Gastroesophageal sphincter (tissue), 4 donors: ENCODE measurements around the gene CAMSAP1. TPM values are rescaled to one million over a fixed set of nuclear protein-coding genes. Genes with fewer than 3 reads are reported as not detected.

Source experiments
- ATAC-seq: fragments of 150-250 bp; one replicate; pipeline ENCODE4 v1.9.1; 2016; ENCODE audit warnings: mild to moderate bottlenecking, moderate library complexity
- H3K27ac ChIP-seq, 4 donors: fragments of 200-600 bp; sonication (generic) in 3 of 4; 1 replicate in 3 of 4; 2 replicates in 1 of 4; pipeline ENCODE4 v1.5.1; 2016 to 2019
- H3K27me3 ChIP-seq: fragments of 200-600 bp; sonication (generic); one replicate; pipeline ENCODE4 v1.5.1; 2019
- H3K36me3 ChIP-seq, 2 donors: fragments of 200-600 bp; sonication (generic); one replicate each; pipeline ENCODE4 v1.5.1; 2019; ENCODE audit warnings: control low read depth in 1 of 2
- H3K4me1 ChIP-seq, 3 donors: fragments of 200-600 bp; sonication (generic); 1 replicate in 2 of 3; 2 replicates in 1 of 3; pipeline ENCODE4 v1.5.1; 2016 to 2019; ENCODE audit warnings: control low read depth in 2 of 3
- H3K4me3 ChIP-seq, 2 donors: fragments of 200-600 bp; sonication (generic); one replicate each; pipeline ENCODE4 v1.5.1; 2019; ENCODE audit warnings: mild to moderate bottlenecking in 1 of 2, moderate library complexity in 1 of 2
- H3K9me3 ChIP-seq, 3 donors: fragments of 200-600 bp; sonication (generic); one replicate each; pipeline ENCODE4 v1.5.1; 2017 to 2019; ENCODE audit warnings: control low read depth in 2 of 3
- CTCF ChIP-seq, 4 experiments: fragments of 200-600 bp in 2 of 4; fragments of 450-650 bp in 2 of 4; sonication (generic) in 1 of 4; IDR thresholded peaks; one replicate each; pipeline ENCODE4 v1.5.1; 2017 to 2019; ENCODE audit warnings: antibody characterized with exemption in 4 of 4, mild to moderate bottlenecking in 2 of 4, moderate library complexity in 2 of 4
- EP300 ChIP-seq: sonication (generic); formaldehyde crosslinking; IDR thresholded peaks from one replicate; pipeline ENCODE4 v1.6.1; 2017; ENCODE audit warnings: antibody characterized with exemption, mild to moderate bottlenecking
- POLR2A ChIP-seq, 2 donors: fragments of 450-650 bp; IDR thresholded peaks; one replicate each; pipeline ENCODE4 v1.6.1; 2017; ENCODE audit warnings: antibody characterized with exemption in 2 of 2, mild to moderate bottlenecking in 2 of 2, moderate library complexity in 1 of 2
- POLR2AphosphoS5 ChIP-seq: sonication (generic); formaldehyde crosslinking; IDR thresholded peaks from one replicate; pipeline ENCODE4 v1.6.1; 2017; ENCODE audit warnings: antibody characterized with exemption
- WGBS, 2 donors: methylation state at CpG; one replicate each; pipeline ENCODE4 v1.1.5; 2018; ENCODE audit warnings: low coverage in 1 of 2; 5-methylcytosine and 5-hydroxymethylcytosine counted together
- total RNA-seq, 4 donors: library from RNA; depleted of rRNA; stranded (reverse); fragments of >200 nt; gene quantifications; one replicate each; pipeline ENCODE4 v1.1.0, GENCODE V29; 2016

The CAMSAP1 gene
- total RNA-seq, 4 donors from 2014 or later = 27.5 to 49.2 (median 28.2) TPM

- H3K4me3 ChIP-seq = no peak overlapping the region
- no peak for TF ChIP-seq EP300
- no peak for TF ChIP-seq POLR2AphosphoS5
- TF ChIP-seq CTCF (IDR thresholded peaks at IDR 0.05) = no peak
- no peak for TF ChIP-seq POLR2A (IDR thresholded peaks at IDR 0.05)
- whole genome bisulfite sequencing, 2 donors = 76 to 95% methylated on average over 9 to 11 of the region's 25 CpGs
- H3K4me1 ChIP-seq = no peaks in the 10 kb centered on the region
- H3K9me3 ChIP-seq = peaks cover 0 to 13% (median 0%) of the 10 kb centered on the region in 3 donors
- ATAC-seq = no peak
- H3K27ac ChIP-seq = no peak overlapping the region
- no peaks in the 10 kb centered on the region for H3K27me3 ChIP-seq
- peaks cover 0 to 74% of the 10 kb centered on the region in 2 donors for H3K36me3 ChIP-seq
These were observed 81.7 kb downstream of the CAMSAP1 start for GRCh38 chr9:135825435-135826187.

- 93 to 100% methylated on average over 2 to 10 of the region's 12 CpGs for WGBS, 2 donors
- no peak overlapping the region for H3K4me3 ChIP-seq
- H3K9me3 ChIP-seq = no peaks in the 10 kb centered on the region
- H3K27me3 ChIP-seq = no peaks in the 10 kb centered on the region
- ATAC-seq = no peak
- no peak overlapping the region for H3K27ac ChIP-seq
- H3K36me3 ChIP-seq = peaks cover 0 to 83% of the 10 kb centered on the region in 2 donors
- TF ChIP-seq CTCF (IDR thresholded peaks at IDR 0.05) (no peak), POLR2A (IDR thresholded peaks at IDR 0.05) (no peak), POLR2AphosphoS5 (no peak)
- H3K4me1 ChIP-seq = no peaks in the 10 kb centered on the region
These were observed 84.3 kb downstream of the CAMSAP1 start for GRCh38 chr9:135823036-135823435.

GRCh38 chr9:135822374-135822755, 85.0 kb downstream of the CAMSAP1 start:
- Histone ChIP-seq H3K4me1 (no peaks in the 10 kb centered on the region), H3K4me3 (no peak overlapping the region), H3K27ac (no peak overlapping the region), H3K27me3 (no peaks in the 10 kb centered on the region), H3K36me3 (peaks cover 0 to 88% of the 10 kb centered on the region in 2 donors), H3K9me3 (no peaks in the 10 kb centered on the region)
- TF ChIP-seq POLR2AphosphoS5 = no peak
- no peak for TF ChIP-seq EP300
- TF ChIP-seq CTCF (IDR thresholded peaks at IDR 0.05) = no peak
- ATAC-seq = no peak
- 90% methylated on average over 2 of the region's 18 CpGs; no CpG with 5 or more reads in 1 of the 2 donors for WGBS, 2 donors

- Histone ChIP-seq H3K4me3 (no peak overlapping the region), H3K27ac (no peak overlapping the region), H3K27me3 (no peaks in the 10 kb centered on the region), H3K36me3 (peaks cover 0 to 93% of the 10 kb centered on the region in 2 donors), H3K9me3 (no peaks in the 10 kb centered on the region), H3K4me1 (no peaks in the 10 kb centered on the region)
- TF ChIP-seq EP300 = no peak
- TF ChIP-seq CTCF (IDR thresholded peaks at IDR 0.05) = no peak
- no peak for TF ChIP-seq POLR2A (IDR thresholded peaks at IDR 0.05)
- no peak for TF ChIP-seq POLR2AphosphoS5
- ATAC-seq = no peak
- WGBS, 2 donors = 94% methylated on average over 3 of the region's 27 CpGs; no CpG with 5 or more reads in 1 of the 2 donors
These were observed 85.5 kb downstream of the CAMSAP1 start for GRCh38 chr9:135821733-135822373.

- ATAC-seq = no peak
These were observed 86.2 kb downstream of the CAMSAP1 start for GRCh38 chr9:135821116-135821515.

More at GRCh38 chr9:135821116-135821515, 86.2 kb downstream of the CAMSAP1 start:
- 100% methylated on average over 1 of the region's 20 CpGs; no CpG with 5 or more reads in 1 of the 2 donors for WGBS, 2 donors
- no peaks in the 10 kb centered on the region for H3K27me3 ChIP-seq
- H3K36me3 ChIP-seq = peaks cover 0 to 96% of the 10 kb centered on the region in 2 donors
- no peak overlapping the region for H3K27ac ChIP-seq
- H3K4me1 ChIP-seq = no peaks in the 10 kb centered on the region
- H3K9me3 ChIP-seq = no peaks in the 10 kb centered on the region
- H3K4me3 ChIP-seq = no peak overlapping the region
- TF ChIP-seq EP300 (no peak), POLR2A (IDR thresholded peaks at IDR 0.05) (no peak), POLR2AphosphoS5 (no peak), CTCF (IDR thresholded peaks at IDR 0.05) (no peak)
